Kidney (tissue), 14 donors: ENCODE results near the gene PTH2R. TPM values are rescaled to one million over a fixed set of nuclear protein-coding genes. Genes with fewer than 3 reads are reported as not detected.
A peak's percentile ranks its signal among the peaks of the same experiment; 100 is the strongest.

ENCODE experiments used
- DNase-seq, 5 donors: peaks; one replicate each; pipeline ENCODE4 v3.0.0-alpha.2; 2013 to 2020
- FAIRE-seq: peaks from 2 replicates; lab custom pipeline; 2012; peaks lifted over from hg19 to GRCh38; lab: Jason Lieb, UNC
- H3K27ac ChIP-seq, 2 donors: one replicate each; pipeline ENCODE4 v1.7.0; 2013; ENCODE audit warnings: low read depth in 2 of 2, low read length in 2 of 2, inconsistent platforms in 1 of 2
- H3K27me3 ChIP-seq: one replicate; pipeline ENCODE4 v1.7.1; 2013; ENCODE audit warnings: low read length, inconsistent platforms; ENCODE audit not compliant: control insufficient read depth, insufficient read depth
- H3K36me3 ChIP-seq, 3 donors: one replicate each; pipeline versions ENCODE4 v1.7.0 to v1.7.1; 2013; ENCODE audit warnings: low read length in 3 of 3, control low read depth in 1 of 3, inconsistent platforms in 1 of 3; ENCODE audit not compliant: insufficient read depth in 3 of 3, control insufficient read depth in 2 of 3
- H3K4me1 ChIP-seq, 3 donors: one replicate each; pipeline versions ENCODE4 v1.7.0 to v1.7.1; 2013; ENCODE audit warnings: low read length in 3 of 3, inconsistent platforms in 1 of 3, low read depth in 1 of 3; ENCODE audit not compliant: control insufficient read depth in 2 of 3, insufficient read depth in 2 of 3
- H3K4me3 ChIP-seq, 3 donors: one replicate each; pipeline versions ENCODE4 v1.7.0 to v1.8.1; 2013; ENCODE audit warnings: low read length in 3 of 3, control low read depth in 1 of 3, inconsistent platforms in 1 of 3
- H3K9ac ChIP-seq, 3 donors: one replicate each; pipeline versions ENCODE4 v1.7.0 to v1.7.1; 2013; ENCODE audit warnings: low read length in 3 of 3, control low read depth in 1 of 3, inconsistent platforms in 1 of 3
- H3K9me3 ChIP-seq, 3 donors: one replicate each; pipeline versions ENCODE4 v1.7.0 to v1.7.1; 2013; ENCODE audit warnings: low read length in 3 of 3, control low read depth in 1 of 3, inconsistent platforms in 1 of 3; ENCODE audit not compliant: control insufficient read depth in 2 of 3, insufficient read depth in 1 of 3
- intact Hi-C: fragments of 100-400 bp; cut with DNase I; formaldehyde crosslinking; loops from one replicate; pipeline ENCODE4 v1.11.1; 2022
- polyA plus RNA-seq: library from polyadenylated mRNA; stranded (reverse); fragments of 350-450 nt; fragmentation: Illumina TruSeq; extraction: RNeasy Lipid Tissue Mini Kit (QIAGEN cat#74804); gene quantifications from one replicate; pipeline ENCODE4 v1.2.3, GENCODE V29; 2014; ENCODE audit warnings: low read depth, low replicate concordance; ENCODE audit not compliant: insufficient read depth
- total RNA-seq: library from RNA; stranded (reverse); fragmentation: NEBNext Ultra II Directional; extraction: Animal tissue kit (Norgen Biotek cat#: 25700); gene quantifications from one replicate; pipeline ENCODE4 v1.2.1, GENCODE V29; 2021
- TF ChIP-seq, protein P1 (sequence below): IDR thresholded peaks from 3 replicates; pipeline ENCODE4 v1.5.1; 2012; ENCODE audit warnings: mild to moderate bottlenecking, moderate library complexity, borderline replicate concordance; ENCODE audit not compliant: insufficient read depth; ENCODE audit errors: extremely low read depth
- donor health status: control.
- donor health status: control.
- donor health status: control.
- donor health status: control.
- donor health status: control.
- donor health status: DM: yes; HTN: yes; CAD: no.
- donor health status: Normal renal cell carcinoma (clear cell type).

PTH2R gene
- total and polyA plus RNA-seq, 2 donors from 2014 or later = 11.0 to 54.8 TPM

DNA sequence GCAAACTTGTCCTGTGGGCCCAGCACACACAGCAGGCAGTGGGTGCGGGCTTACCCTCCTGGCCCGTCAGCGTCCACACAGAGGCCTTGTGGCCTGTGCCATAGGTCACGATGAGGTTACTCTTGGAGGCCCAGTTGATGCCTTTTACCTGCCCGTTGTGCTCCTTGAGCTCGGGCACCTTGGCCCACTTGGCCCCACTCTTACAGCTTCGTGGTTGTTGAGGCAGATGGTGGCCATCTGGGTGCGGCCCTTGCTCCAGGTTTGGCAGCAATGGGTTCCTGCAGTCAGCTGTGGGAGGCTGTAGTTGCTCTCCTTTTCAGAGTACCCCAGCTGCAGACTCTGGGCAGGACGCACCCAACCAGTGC lies 45.5 kb upstream of the PTH2R start:
- Histone ChIP-seq H3K27ac (no peak overlapping the region), H3K4me1 (no peaks in the 10 kb centered on the region), H3K4me3 (no peak overlapping the region), H3K27me3 (no peaks in the 10 kb centered on the region), H3K9ac (no peak overlapping the region), H3K36me3 (no peaks in the 10 kb centered on the region), H3K9me3 (peaks cover 0 to 5% (median 0%) of the 10 kb centered on the region in 3 donors)
- intact Hi-C loops = no loop called here
- no peak for FAIRE-seq
- TF ChIP-seq, protein P1, sequence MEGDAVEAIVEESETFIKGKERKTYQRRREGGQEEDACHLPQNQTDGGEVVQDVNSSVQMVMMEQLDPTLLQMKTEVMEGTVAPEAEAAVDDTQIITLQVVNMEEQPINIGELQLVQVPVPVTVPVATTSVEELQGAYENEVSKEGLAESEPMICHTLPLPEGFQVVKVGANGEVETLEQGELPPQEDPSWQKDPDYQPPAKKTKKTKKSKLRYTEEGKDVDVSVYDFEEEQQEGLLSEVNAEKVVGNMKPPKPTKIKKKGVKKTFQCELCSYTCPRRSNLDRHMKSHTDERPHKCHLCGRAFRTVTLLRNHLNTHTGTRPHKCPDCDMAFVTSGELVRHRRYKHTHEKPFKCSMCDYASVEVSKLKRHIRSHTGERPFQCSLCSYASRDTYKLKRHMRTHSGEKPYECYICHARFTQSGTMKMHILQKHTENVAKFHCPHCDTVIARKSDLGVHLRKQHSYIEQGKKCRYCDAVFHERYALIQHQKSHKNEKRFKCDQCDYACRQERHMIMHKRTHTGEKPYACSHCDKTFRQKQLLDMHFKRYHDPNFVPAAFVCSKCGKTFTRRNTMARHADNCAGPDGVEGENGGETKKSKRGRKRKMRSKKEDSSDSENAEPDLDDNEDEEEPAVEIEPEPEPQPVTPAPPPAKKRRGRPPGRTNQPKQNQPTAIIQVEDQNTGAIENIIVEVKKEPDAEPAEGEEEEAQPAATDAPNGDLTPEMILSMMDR = no peak
- peak in 1 of 5 donors; percentile 58 for DNase-seq

DNA sequence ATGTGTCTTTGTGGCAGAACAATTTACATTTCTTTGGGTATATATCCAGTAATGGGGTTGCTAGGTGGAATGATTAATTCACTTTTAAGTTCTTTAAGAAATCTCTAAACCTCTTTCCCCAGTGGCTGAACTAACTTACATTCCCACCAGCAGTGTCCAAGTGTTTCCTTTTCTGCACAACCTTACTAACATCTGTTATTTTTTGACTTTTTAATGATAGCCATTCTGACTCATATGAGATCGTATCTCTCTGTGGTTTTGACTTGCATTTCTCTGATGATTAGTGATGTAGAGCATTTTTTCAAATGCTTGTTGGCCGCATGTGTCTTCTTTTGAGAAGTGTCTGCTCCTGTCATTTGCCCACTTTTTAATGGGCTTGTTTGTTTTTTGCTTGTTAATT lies 43.1 kb upstream of the PTH2R start:
- FAIRE-seq (no peak), DNase-seq (no peak)
- H3K27ac ChIP-seq = no peak overlapping the region
- TF ChIP-seq, protein P1 = no peak
- H3K4me3 ChIP-seq = no peak overlapping the region
- peaks cover 0 to 5% (median 0%) of the 10 kb centered on the region in 3 donors for H3K9me3 ChIP-seq
- no peak overlapping the region for H3K9ac ChIP-seq
- H3K27me3 ChIP-seq = no peaks in the 10 kb centered on the region
- intact Hi-C loops = no loop called here
- no peaks in the 10 kb centered on the region for H3K4me1 ChIP-seq
- no peaks in the 10 kb centered on the region for H3K36me3 ChIP-seq

DNA sequence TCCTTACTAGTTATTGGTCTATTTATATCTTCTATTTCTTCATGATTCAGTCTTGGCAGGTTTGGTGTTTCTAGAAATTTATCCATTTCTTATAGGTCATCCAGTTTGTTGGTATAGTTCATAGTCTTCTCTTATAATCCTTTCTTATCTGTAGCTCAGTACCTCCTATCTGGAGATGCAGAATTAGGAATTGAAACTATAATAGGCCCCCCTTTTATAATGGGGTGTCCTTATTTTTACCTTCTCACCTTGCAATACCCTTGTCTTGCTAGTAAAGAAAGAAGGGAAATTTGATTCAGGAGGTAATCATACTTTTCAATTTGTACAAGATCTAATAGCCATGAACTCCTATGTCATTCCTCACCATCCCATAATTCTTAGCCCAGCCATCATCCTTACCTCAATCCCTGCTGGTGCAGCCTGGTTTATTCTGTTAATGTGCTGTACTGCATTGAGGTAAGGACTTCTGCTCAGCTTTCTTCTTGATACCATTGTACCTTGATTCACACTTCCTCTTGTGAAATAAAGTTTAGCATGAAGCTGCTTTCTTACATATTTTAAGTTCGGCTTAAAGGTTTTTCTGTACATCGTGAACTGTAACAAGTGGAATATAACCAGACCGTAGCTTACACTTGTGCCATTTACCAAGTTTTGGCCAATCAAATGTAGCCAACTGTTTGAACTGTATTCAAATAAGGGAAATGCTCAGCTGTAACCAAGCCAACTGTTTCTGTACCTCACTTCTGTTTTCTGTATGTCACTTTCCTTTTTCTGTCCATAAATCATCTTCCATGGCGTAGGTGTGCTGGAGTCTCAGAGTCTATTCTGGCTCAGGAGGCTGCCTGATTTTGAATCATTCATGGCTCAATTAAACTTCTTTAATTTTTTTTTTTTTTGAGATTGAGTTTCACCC lies 40.1 kb upstream of the PTH2R start:
- H3K27me3 ChIP-seq = no peaks in the 10 kb centered on the region
- no peak for FAIRE-seq
- intact Hi-C loops = no loop called here

More for the DNA sequence above, 40.1 kb upstream of the PTH2R start:
- Histone ChIP-seq H3K36me3 (no peaks in the 10 kb centered on the region), H3K27ac (no peak overlapping the region), H3K4me1 (no peaks in the 10 kb centered on the region), H3K9me3 (peaks cover 0 to 5% (median 0%) of the 10 kb centered on the region in 3 donors), H3K4me3 (no peak overlapping the region), H3K9ac (no peak overlapping the region)
- TF ChIP-seq, protein P1 = no peak
- DNase-seq = no peak
